ENCODE measurements around the gene MRAS. TPM values are rescaled to one million over a fixed set of nuclear protein-coding genes. Genes with fewer than 3 reads are reported as not detected.

The MRAS gene
- total and polyA plus RNA-seq, 2 of the 13 experiments (the other 11 are each of a cell fraction or from before 2014, with no cell fraction given) = 8.8 to 36.2 TPM

DNA sequence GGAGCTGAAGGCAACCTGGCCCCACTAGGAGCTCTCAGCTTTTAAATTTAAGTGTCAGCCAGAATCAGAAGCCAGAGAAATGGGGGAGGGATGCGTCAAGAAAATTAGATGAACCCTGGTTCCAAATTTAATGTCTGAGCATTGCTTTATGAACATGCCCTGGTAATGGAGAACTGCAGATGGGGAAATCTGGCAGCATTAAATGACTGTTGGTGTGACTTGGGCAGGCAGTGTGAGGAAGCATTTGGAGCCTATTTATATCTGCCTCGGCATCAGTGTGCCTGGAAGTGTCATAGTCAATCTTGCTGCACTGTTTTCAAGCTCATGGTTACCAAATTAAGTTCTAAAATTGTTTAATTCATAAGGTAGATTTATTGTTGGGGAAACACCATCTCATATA, 47.7 kb upstream of the MRAS start (continued):
- TF ChIP-seq, protein P1, sequence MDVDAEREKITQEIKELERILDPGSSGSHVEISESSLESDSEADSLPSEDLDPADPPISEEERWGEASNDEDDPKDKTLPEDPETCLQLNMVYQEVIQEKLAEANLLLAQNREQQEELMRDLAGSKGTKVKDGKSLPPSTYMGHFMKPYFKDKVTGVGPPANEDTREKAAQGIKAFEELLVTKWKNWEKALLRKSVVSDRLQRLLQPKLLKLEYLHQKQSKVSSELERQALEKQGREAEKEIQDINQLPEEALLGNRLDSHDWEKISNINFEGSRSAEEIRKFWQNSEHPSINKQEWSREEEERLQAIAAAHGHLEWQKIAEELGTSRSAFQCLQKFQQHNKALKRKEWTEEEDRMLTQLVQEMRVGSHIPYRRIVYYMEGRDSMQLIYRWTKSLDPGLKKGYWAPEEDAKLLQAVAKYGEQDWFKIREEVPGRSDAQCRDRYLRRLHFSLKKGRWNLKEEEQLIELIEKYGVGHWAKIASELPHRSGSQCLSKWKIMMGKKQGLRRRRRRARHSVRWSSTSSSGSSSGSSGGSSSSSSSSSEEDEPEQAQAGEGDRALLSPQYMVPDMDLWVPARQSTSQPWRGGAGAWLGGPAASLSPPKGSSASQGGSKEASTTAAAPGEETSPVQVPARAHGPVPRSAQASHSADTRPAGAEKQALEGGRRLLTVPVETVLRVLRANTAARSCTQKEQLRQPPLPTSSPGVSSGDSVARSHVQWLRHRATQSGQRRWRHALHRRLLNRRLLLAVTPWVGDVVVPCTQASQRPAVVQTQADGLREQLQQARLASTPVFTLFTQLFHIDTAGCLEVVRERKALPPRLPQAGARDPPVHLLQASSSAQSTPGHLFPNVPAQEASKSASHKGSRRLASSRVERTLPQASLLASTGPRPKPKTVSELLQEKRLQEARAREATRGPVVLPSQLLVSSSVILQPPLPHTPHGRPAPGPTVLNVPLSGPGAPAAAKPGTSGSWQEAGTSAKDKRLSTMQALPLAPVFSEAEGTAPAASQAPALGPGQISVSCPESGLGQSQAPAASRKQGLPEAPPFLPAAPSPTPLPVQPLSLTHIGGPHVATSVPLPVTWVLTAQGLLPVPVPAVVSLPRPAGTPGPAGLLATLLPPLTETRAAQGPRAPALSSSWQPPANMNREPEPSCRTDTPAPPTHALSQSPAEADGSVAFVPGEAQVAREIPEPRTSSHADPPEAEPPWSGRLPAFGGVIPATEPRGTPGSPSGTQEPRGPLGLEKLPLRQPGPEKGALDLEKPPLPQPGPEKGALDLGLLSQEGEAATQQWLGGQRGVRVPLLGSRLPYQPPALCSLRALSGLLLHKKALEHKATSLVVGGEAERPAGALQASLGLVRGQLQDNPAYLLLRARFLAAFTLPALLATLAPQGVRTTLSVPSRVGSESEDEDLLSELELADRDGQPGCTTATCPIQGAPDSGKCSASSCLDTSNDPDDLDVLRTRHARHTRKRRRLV (CRISPR knock-in tag; IDR thresholded peaks at IDR 0.05) = no peak
- TF ChIP-seq CHCHD3 (CRISPR knock-in tag; IDR thresholded peaks at IDR 0.05) (no peak), ZNF616 (CRISPR knock-in tag; IDR thresholded peaks at IDR 0.05; ENCODE audit: low read depth) (no peak), SALL1 (CRISPR knock-in tag; IDR thresholded peaks at IDR 0.05) (no peak), ELF1 (CRISPR knock-in tag; IDR thresholded peaks at IDR 0.05) (no peak), ZZZ3 (CRISPR knock-in tag; IDR thresholded peaks at IDR 0.05; ENCODE audit: borderline replicate concordance) (no peak), FOXA3 (CRISPR knock-in tag; IDR thresholded peaks at IDR 0.05) (no peak), SKI (IDR thresholded peaks at IDR 0.05; ENCODE audit: partially characterized antibody) (no peak), PTBP1 (IDR thresholded peaks at IDR 0.05; ENCODE audit: low read depth, low read length, poor library complexity, severe bottlenecking) (no peak), ZNF33B (CRISPR knock-in tag; IDR thresholded peaks at IDR 0.05) (no peak)
- TF ChIP-seq, protein P2, sequence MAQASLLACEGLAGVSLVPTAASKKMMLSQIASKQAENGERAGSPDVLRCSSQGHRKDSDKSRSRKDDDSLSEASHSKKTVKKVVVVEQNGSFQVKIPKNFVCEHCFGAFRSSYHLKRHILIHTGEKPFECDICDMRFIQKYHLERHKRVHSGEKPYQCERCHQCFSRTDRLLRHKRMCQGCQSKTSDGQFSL (CRISPR knock-in tag; IDR thresholded peaks at IDR 0.05) = no peak
- TF ChIP-seq, protein P3, sequence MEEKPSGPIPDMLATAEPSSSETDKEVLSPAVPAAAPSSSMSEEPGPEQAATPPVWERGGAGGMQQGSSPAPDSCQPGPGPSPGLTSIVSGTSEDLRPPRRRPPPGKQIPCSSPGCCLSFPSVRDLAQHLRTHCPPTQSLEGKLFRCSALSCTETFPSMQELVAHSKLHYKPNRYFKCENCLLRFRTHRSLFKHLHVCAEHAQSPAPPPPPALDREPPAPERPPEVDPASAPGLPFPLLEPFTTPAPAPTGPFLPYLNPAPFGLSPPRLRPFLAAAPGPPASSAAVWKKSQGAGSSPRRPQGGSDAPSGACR (CRISPR knock-in tag; IDR thresholded peaks at IDR 0.05) = no peak
- TF ChIP-seq, protein P4, sequence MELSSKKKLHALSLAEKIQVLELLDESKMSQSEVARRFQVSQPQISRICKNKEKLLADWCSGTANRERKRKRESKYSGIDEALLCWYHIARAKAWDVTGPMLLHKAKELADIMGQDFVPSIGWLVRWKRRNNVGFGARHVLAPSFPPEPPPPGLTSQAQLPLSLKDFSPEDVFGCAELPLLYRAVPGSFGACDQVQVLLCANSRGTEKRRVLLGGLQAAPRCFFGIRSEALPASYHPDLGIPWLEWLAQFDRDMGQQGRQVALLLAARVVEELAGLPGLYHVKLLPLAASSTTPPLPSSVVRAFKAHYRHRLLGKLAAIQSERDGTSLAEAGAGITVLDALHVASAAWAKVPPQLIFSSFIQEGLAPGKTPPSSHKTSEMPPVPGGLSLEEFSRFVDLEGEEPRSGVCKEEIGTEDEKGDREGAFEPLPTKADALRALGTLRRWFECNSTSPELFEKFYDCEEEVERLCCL (CRISPR knock-in tag; IDR thresholded peaks at IDR 0.05; ENCODE audit: borderline replicate concordance) = no peak
